OCI-LY1 (cell line): ENCODE measurements around the gene IGSF3.
"Not testable (repeated sequence)": the region's sequence is repeated elsewhere in the genome, so short reads cannot be mapped to it uniquely, and the experiment has no call there.

ENCODE experiments used
- H2AFZ ChIP-seq: fragments of 200-600 bp; sonication (generic), shearing (Covaris generic); 2 replicates; pipeline ENCODE4 v1.6.0; 2014; ENCODE audit warnings: antibody characterized with exemption, mild to moderate bottlenecking, low read length
- H3F3A ChIP-seq: fragments of 200-600 bp; sonication (generic), shearing (Covaris generic); 2 replicates; pipeline ENCODE4 v1.6.0; 2014; ENCODE audit warnings: mild to moderate bottlenecking, antibody characterized with exemption, low read length, moderate library complexity; ENCODE audit not compliant: insufficient read depth
- H3K27ac ChIP-seq: fragments of 200-600 bp; sonication (generic); 2 replicates; pipeline ENCODE4 v1.5.1; 2014; ENCODE audit warnings: low read length, mixed run types, mild to moderate bottlenecking, low read depth; ENCODE audit not compliant: poor library complexity, severe bottlenecking
- H3K27me3 ChIP-seq: fragments of 200-600 bp; sonication (generic); 2 replicates; pipeline ENCODE4 v1.6.0; 2014; ENCODE audit warnings: antibody characterized with exemption, mild to moderate bottlenecking, low read length, moderate library complexity; ENCODE audit not compliant: insufficient read depth
- H3K36me3 ChIP-seq: fragments of 200-600 bp; sonication (generic); 2 replicates; pipeline ENCODE4 v1.6.1; 2014; ENCODE audit warnings: mild to moderate bottlenecking, antibody characterized with exemption, low read length, moderate library complexity, mixed read lengths; ENCODE audit not compliant: insufficient read depth
- H3K4me1 ChIP-seq: fragments of 200-600 bp; sonication (generic); 2 replicates; pipeline ENCODE4 v1.5.1; 2014; ENCODE audit warnings: mild to moderate bottlenecking, low read length, moderate library complexity; ENCODE audit not compliant: insufficient read depth, severe bottlenecking
- H3K4me2 ChIP-seq: fragments of 200-600 bp; sonication (generic), shearing (Covaris generic); 2 replicates; pipeline ENCODE4 v1.6.1; 2014; ENCODE audit warnings: low read length
- H3K4me3 ChIP-seq: fragments of 200-600 bp; sonication (generic); 2 replicates; pipeline ENCODE4 v1.5.1; 2014; ENCODE audit warnings: low read length, low read depth, mild to moderate bottlenecking, mixed read lengths; ENCODE audit not compliant: poor library complexity, severe bottlenecking
- H3K79me2 ChIP-seq: fragments of 200-600 bp; shearing (Covaris generic); 2 replicates; pipeline ENCODE4 v1.6.1; 2016; ENCODE audit warnings: mixed run types, low read length, mixed read lengths; ENCODE audit not compliant: insufficient read depth
- H3K9ac ChIP-seq: fragments of 200-600 bp; sonication (generic), shearing (Covaris generic); 2 replicates; pipeline ENCODE4 v1.6.1; 2014; ENCODE audit warnings: mild to moderate bottlenecking, low read length, mixed read lengths
- H3K9me2 ChIP-seq: fragments of 200-600 bp; sonication (generic), shearing (Covaris generic); 2 replicates; pipeline ENCODE4 v1.6.1; 2014; ENCODE audit warnings: low read depth, mild to moderate bottlenecking, low read length, mixed read lengths
- H3K9me3 ChIP-seq: fragments of 200-600 bp; shearing (Covaris generic); 2 replicates; pipeline ENCODE4 v1.6.1; 2014; ENCODE audit warnings: low read length, mixed read lengths
- H4K20me1 ChIP-seq: fragments of 200-600 bp; sonication (generic), shearing (Covaris generic); 2 replicates; pipeline ENCODE4 v1.6.0; 2016; ENCODE audit warnings: mild to moderate bottlenecking, low read length; ENCODE audit not compliant: insufficient read depth

IGSF3 gene

GRCh38 chr1:116645802-116646672, 21.5 kb downstream of the IGSF3 start:
- not testable (repeated sequence) for H3K4me3 ChIP-seq, H3K4me1 ChIP-seq, H3K79me2 ChIP-seq, H3K36me3 ChIP-seq, H3K9me2 ChIP-seq, H3K27ac ChIP-seq, H3K9me3 ChIP-seq, H3K4me2 ChIP-seq, H3K9ac ChIP-seq, H4K20me1 ChIP-seq, H2AFZ ChIP-seq, H3F3A ChIP-seq, H3K27me3 ChIP-seq

GRCh38 chr1:116644993-116645392, 22.5 kb downstream of the IGSF3 start:
- not testable (repeated sequence) for H3K27ac ChIP-seq, H3K9me2 ChIP-seq, H3K9ac ChIP-seq, H3K4me1 ChIP-seq, H3K36me3 ChIP-seq, H2AFZ ChIP-seq, H3K79me2 ChIP-seq, H4K20me1 ChIP-seq, H3K27me3 ChIP-seq, H3F3A ChIP-seq, H3K9me3 ChIP-seq, H3K4me2 ChIP-seq, H3K4me3 ChIP-seq

GRCh38 chr1:116644096-116644495, 23.4 kb downstream of the IGSF3 start:
- H3F3A ChIP-seq, H3K79me2 ChIP-seq, H3K36me3 ChIP-seq, H3K9me3 ChIP-seq, H3K9ac ChIP-seq, H2AFZ ChIP-seq, H3K9me2 ChIP-seq, H3K27ac ChIP-seq, H3K4me1 ChIP-seq, H3K4me2 ChIP-seq, H4K20me1 ChIP-seq, H3K4me3 ChIP-seq, H3K27me3 ChIP-seq: not testable (repeated sequence)

GRCh38 chr1:116643281-116643751, 24.2 kb downstream of the IGSF3 start:
- H3K9ac ChIP-seq, H3K79me2 ChIP-seq, H3K9me2 ChIP-seq, H2AFZ ChIP-seq, H4K20me1 ChIP-seq, H3K27me3 ChIP-seq, H3K36me3 ChIP-seq, H3K4me3 ChIP-seq, H3K9me3 ChIP-seq, H3F3A ChIP-seq, H3K4me2 ChIP-seq, H3K27ac ChIP-seq, H3K4me1 ChIP-seq: not testable (repeated sequence)

GRCh38 chr1:116642311-116643280, 24.9 kb downstream of the IGSF3 start:
- not testable (repeated sequence) for H3K79me2 ChIP-seq, H3K9ac ChIP-seq, H3K4me1 ChIP-seq, H3K27me3 ChIP-seq, H3K27ac ChIP-seq, H3K4me2 ChIP-seq, H3F3A ChIP-seq, H4K20me1 ChIP-seq, H3K9me3 ChIP-seq, H3K36me3 ChIP-seq, H2AFZ ChIP-seq, H3K9me2 ChIP-seq, H3K4me3 ChIP-seq

- not testable (repeated sequence) for H3K36me3 ChIP-seq, H3K9ac ChIP-seq, H3K9me2 ChIP-seq, H3K4me3 ChIP-seq, H2AFZ ChIP-seq, H3K79me2 ChIP-seq, H3K27me3 ChIP-seq, H4K20me1 ChIP-seq, H3K27ac ChIP-seq, H3K4me2 ChIP-seq, H3F3A ChIP-seq, H3K9me3 ChIP-seq, H3K4me1 ChIP-seq
Observed at GRCh38 chr1:116637583-116637982, 29.9 kb downstream of the IGSF3 start.

- H3K4me1 ChIP-seq, H3K27me3 ChIP-seq, H4K20me1 ChIP-seq, H2AFZ ChIP-seq, H3K4me2 ChIP-seq, H3K27ac ChIP-seq, H3K9me2 ChIP-seq, H3K36me3 ChIP-seq, H3K4me3 ChIP-seq, H3K79me2 ChIP-seq, H3K9me3 ChIP-seq, H3K9ac ChIP-seq, H3F3A ChIP-seq: not testable (repeated sequence)
Observed at GRCh38 chr1:116636584-116636983, 30.9 kb downstream of the IGSF3 start.
